Vagina (tissue), 2 donors: ENCODE measurements around the gene TMPRSS11E. TPM values are rescaled to one million over a fixed set of nuclear protein-coding genes. Genes with fewer than 3 reads are reported as not detected.
"Not testable (repeated sequence)": the region's sequence is repeated elsewhere in the genome, so short reads cannot be mapped to it uniquely, and the experiment has no call there.

Source experiments
- DNase-seq, 2 donors: peaks; one replicate each; pipeline ENCODE4 v3.0.0-alpha.2; 2017; ENCODE audit errors: extremely low spot score in 2 of 2
- H3K27ac ChIP-seq: fragments of 200-600 bp; sonication (generic); one replicate; pipeline ENCODE4 v1.5.1; 2019
- H3K27me3 ChIP-seq: fragments of 200-600 bp; sonication (generic); one replicate; pipeline ENCODE4 v1.5.1; 2019
- H3K36me3 ChIP-seq, 2 donors: fragments of 200-600 bp; sonication (generic); one replicate each; pipeline ENCODE4 v1.5.1; 2017 to 2019
- H3K4me1 ChIP-seq: fragments of 200-600 bp; sonication (generic); one replicate; pipeline ENCODE4 v1.5.1; 2019
- H3K4me3 ChIP-seq, 2 donors: fragments of 200-600 bp; sonication (generic); 1 replicate in 1 of 2; 2 replicates in 1 of 2; pipeline ENCODE4 v1.5.1; 2016 to 2019
- H3K9me3 ChIP-seq: fragments of 200-600 bp; sonication (generic); one replicate; pipeline ENCODE4 v1.5.1; 2019
- POLR2A ChIP-seq, 2 donors: fragments of 450-650 bp; IDR thresholded peaks; one replicate each; pipeline ENCODE4 v1.6.1; 2017; ENCODE audit warnings: antibody characterized with exemption in 2 of 2, mild to moderate bottlenecking in 2 of 2, moderate library complexity in 2 of 2
- POLR2AphosphoS5 ChIP-seq, 2 donors: sonication (generic); formaldehyde crosslinking; IDR thresholded peaks; one replicate each; pipeline ENCODE4 v1.9.0; 2017; ENCODE audit warnings: antibody characterized with exemption in 2 of 2, mild to moderate bottlenecking in 2 of 2, low read depth in 1 of 2; ENCODE audit not compliant: insufficient read depth in 1 of 2
- intact Hi-C: fragments of 100-400 bp; cut with DNase I; formaldehyde crosslinking; loops from one replicate; pipeline ENCODE4 v1.15.1; 2023
- total RNA-seq: library from RNA; depleted of rRNA; stranded (reverse); fragments of >200 nt; gene quantifications from one replicate; pipeline ENCODE4 v1.2.3, GENCODE V29; 2016
- TF ChIP-seq, protein P1 (sequence below), 3 experiments: fragments of 450-650 bp in 2 of 3; fragments of 200-600 bp in 1 of 3; sonication (generic) in 1 of 3; IDR thresholded peaks; one replicate each; pipeline ENCODE4 v1.5.1; 2017 to 2019; ENCODE audit warnings: antibody characterized with exemption in 3 of 3, mild to moderate bottlenecking in 2 of 3, moderate library complexity in 2 of 3

TMPRSS11E gene
- total RNA-seq, 1 donor from 2014 or later = 74.2 TPM

DNA sequence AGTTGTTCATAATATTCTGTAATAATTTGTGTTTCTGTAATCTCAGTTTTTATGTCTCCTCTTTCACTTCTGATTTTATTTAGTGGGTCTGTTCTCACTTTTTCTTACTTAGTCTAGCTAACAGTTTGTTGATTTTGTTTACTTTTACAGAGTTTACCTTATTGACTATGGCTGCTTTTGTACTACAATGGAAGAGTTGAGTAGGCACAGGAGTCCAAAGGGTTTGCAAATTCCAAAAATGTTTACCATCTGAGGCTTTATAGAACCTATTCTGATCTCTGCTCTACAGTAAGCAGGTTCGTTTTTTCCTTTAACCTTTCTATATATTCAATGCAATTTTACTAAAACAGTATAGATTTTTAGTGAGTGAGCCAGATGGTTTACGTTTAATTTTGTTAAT is 73.7 kb downstream of the TMPRSS11E start:
- no peak for DNase-seq
- Histone ChIP-seq H3K9me3 (no peaks in the 10 kb centered on the region), H3K4me1 (no peaks in the 10 kb centered on the region), H3K4me3 (no peak overlapping the region), H3K27me3 (no peaks in the 10 kb centered on the region), H3K36me3 (no peaks in the 10 kb centered on the region), H3K27ac (no peak overlapping the region)
- intact Hi-C loops = no loop called here
- TF ChIP-seq POLR2A (IDR thresholded peaks at IDR 0.05) (no peak), POLR2AphosphoS5 (IDR thresholded peaks at IDR 0.05; ENCODE audit: insufficient read depth in 1 of 2, low read depth in 1 of 2) (no peak)
- TF ChIP-seq, protein P1, sequence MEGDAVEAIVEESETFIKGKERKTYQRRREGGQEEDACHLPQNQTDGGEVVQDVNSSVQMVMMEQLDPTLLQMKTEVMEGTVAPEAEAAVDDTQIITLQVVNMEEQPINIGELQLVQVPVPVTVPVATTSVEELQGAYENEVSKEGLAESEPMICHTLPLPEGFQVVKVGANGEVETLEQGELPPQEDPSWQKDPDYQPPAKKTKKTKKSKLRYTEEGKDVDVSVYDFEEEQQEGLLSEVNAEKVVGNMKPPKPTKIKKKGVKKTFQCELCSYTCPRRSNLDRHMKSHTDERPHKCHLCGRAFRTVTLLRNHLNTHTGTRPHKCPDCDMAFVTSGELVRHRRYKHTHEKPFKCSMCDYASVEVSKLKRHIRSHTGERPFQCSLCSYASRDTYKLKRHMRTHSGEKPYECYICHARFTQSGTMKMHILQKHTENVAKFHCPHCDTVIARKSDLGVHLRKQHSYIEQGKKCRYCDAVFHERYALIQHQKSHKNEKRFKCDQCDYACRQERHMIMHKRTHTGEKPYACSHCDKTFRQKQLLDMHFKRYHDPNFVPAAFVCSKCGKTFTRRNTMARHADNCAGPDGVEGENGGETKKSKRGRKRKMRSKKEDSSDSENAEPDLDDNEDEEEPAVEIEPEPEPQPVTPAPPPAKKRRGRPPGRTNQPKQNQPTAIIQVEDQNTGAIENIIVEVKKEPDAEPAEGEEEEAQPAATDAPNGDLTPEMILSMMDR (IDR thresholded peaks at IDR 0.05) = no peak

DNA sequence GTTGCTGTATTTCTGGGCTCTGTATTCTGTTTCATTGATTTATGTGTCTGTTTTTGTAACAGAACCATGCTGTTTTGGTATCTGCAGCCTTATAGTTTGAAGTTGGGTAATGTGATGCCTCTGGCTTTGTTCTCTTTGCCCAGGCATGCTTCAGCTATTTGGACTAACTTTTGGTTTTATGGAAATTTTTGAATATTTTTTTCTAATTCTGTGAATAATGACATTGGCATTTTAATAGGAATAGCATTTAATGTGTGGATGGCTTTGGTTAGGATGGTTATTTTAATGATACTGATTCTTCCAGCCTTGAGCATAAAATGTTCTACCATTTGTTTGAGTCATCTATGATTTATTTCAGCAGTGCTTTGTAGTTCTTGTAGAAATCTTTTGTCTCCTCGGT is 75.0 kb downstream of the TMPRSS11E start:
- intact Hi-C loops, H3K9me3 ChIP-seq: not testable (repeated sequence)

DNA sequence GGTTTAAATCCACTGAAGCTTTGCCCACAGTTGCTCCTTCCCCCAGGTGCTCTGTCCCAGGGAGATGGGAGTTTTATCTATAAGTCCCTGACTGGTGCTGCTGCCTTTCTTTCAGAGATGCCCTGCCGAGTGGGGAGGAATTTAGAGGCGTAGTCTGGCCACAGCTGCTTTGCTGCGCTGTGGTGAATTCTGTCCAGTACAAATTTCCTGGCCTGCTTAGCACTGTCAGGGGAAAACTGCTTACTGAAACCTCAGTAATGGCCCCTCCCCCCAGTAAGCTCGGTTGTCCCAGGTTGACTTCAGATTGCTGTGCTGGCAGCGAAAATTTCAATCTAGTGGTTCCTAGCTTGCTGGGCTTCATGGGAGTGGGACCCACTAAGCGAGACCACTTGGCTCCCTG is 88.7 kb downstream of the TMPRSS11E start:
- Histone ChIP-seq H3K36me3 (no peaks in the 10 kb centered on the region), H3K27ac (no peak overlapping the region), H3K4me1 (no peaks in the 10 kb centered on the region), H3K27me3 (no peaks in the 10 kb centered on the region), H3K9me3 (no peaks in the 10 kb centered on the region), H3K4me3 (no peak overlapping the region)
- no peak for DNase-seq
- intact Hi-C loops = no loop called here
- TF ChIP-seq POLR2AphosphoS5 (IDR thresholded peaks at IDR 0.05; ENCODE audit: insufficient read depth in 1 of 2, low read depth in 1 of 2) (no peak), POLR2A (IDR thresholded peaks at IDR 0.05) (no peak)
- TF ChIP-seq, protein P1 (IDR thresholded peaks at IDR 0.05) = no peak

More for the DNA sequence above, 75.0 kb downstream of the TMPRSS11E start:
- H3K4me1 ChIP-seq, H3K27me3 ChIP-seq, H3K27ac ChIP-seq, DNase-seq, H3K36me3 ChIP-seq, H3K4me3 ChIP-seq: not testable (repeated sequence)

DNA sequence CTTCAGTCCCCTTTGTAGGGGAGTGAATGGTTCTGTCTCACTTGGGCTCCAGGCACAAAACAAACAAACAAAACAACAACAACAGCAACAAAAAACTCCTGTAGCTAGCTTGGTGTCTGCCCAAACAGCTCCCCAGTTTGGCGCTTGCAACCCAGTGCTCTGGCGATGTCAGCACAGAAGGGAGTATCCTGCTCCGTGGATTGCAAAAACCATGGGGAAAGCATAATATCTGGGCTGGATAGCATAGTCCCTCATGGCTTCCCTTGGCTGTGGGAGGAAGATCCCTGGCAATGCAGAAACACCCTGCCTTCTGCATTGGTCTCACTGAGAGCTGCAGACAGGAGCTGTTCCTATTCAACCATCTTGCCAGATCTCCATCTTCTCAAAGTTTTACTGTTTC is 89.1 kb downstream of the TMPRSS11E start:
- H3K4me3 ChIP-seq = no peak overlapping the region
- no peaks in the 10 kb centered on the region for H3K27me3 ChIP-seq
- TF ChIP-seq, protein P1 (IDR thresholded peaks at IDR 0.05) = no peak
- no peak for TF ChIP-seq POLR2AphosphoS5 (IDR thresholded peaks at IDR 0.05; ENCODE audit: insufficient read depth in 1 of 2, low read depth in 1 of 2)
- TF ChIP-seq POLR2A (IDR thresholded peaks at IDR 0.05) = no peak
- H3K27ac ChIP-seq = no peak overlapping the region
- DNase-seq = no peak
- H3K9me3 ChIP-seq = no peaks in the 10 kb centered on the region
- H3K36me3 ChIP-seq = no peaks in the 10 kb centered on the region
- H3K4me1 ChIP-seq = no peaks in the 10 kb centered on the region
- intact Hi-C loops = no loop called here

DNA sequence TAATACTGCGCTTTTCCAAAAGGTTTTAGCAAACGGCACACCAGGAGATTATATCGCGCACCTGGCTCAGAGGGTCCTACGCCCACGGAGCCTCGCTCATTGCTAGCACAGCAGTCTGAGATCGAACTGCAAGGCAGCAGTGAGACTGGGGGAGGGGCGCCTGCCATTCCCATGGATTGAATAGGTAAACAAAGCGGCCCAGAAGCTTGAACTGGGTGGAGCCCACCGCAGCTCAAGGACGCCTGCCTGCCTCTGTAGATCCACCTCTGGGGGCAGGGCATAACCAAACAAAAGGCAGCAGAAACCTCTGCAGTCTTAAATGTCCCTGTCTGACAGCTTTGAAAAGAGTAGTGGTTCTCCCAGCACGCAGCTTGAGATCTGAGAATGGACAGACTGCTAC is 95.5 kb downstream of the TMPRSS11E start:
- H3K4me3 ChIP-seq, H3K4me1 ChIP-seq, intact Hi-C loops, H3K27me3 ChIP-seq, DNase-seq, H3K27ac ChIP-seq, H3K36me3 ChIP-seq, H3K9me3 ChIP-seq: not testable (repeated sequence)

Other genes with a start within 250 kb of the TMPRSS11E start
- gene TMPRSS11B, start 201.8 kb upstream of the TMPRSS11E start, total RNA-seq = 40.8 TPM
- 61.4 TPM for gene YTHDC1, start 97.4 kb upstream of the TMPRSS11E start, total RNA-seq
- not detected for gene UGT2B17, start 128.9 kb downstream of the TMPRSS11E start, total RNA-seq
- gene UGT2B15, start 223.2 kb downstream of the TMPRSS11E start, total RNA-seq = not detected